K562 (cell line): ENCODE data around the gene MED19. TPM values are rescaled to one million over a fixed set of nuclear protein-coding genes. Genes with fewer than 3 reads are reported as not detected.

Experiments used
- ETV1 ChIP-seq: fragments of 450-650 bp; conservative IDR thresholded peaks from 2 replicates; pipeline ENCODE4 v1.6.1; 2016; ENCODE audit warnings: missing genetic modification characterization, control low read depth, low read depth, missing compliant biosample characterization
- GMEB1 ChIP-seq: fragments of 250-450 bp; sonication (Bioruptor Pico); IDR thresholded peaks from 2 replicates; pipeline ENCODE4 v1.4.0; 2020; ENCODE audit warnings: mild to moderate bottlenecking
- NRF1 ChIP-seq, 2 experiments: fragments of 450-650 bp; IDR thresholded peaks in 1 of 2; conservative IDR thresholded peaks in 1 of 2; 2 replicates each; pipeline ENCODE4 v1.6.1; 2014; ENCODE audit warnings: mild to moderate bottlenecking in 2 of 2
- POU5F1 ChIP-seq: fragments of 150-350 bp; IDR thresholded peaks from 2 replicates; pipeline ENCODE4 v1.6.1; 2014; ENCODE audit warnings: borderline replicate concordance, low read length, low read depth, mild to moderate bottlenecking; ENCODE audit not compliant: partially characterized antibody
- TBL1XR1 ChIP-seq, 2 experiments: IDR thresholded peaks; 2 replicates each; pipeline ENCODE4 v1.6.1; 2012; ENCODE audit warnings: improper control_type of control experiment in 2 of 2, low read length in 2 of 2, mild to moderate bottlenecking in 1 of 2
- TCF3 ChIP-seq: sonication (generic); formaldehyde crosslinking; IDR thresholded peaks from 2 replicates; pipeline ENCODE4 v1.4.0; 2020; ENCODE audit warnings: mild to moderate bottlenecking, missing genetic modification reagents
- ZNF12 ChIP-seq: sonication (generic); formaldehyde crosslinking; IDR thresholded peaks from 2 replicates; pipeline ENCODE4 v1.4.0; 2020; ENCODE audit warnings: mild to moderate bottlenecking, missing genetic modification reagents
- ZNF143 ChIP-seq: sonication (generic); formaldehyde crosslinking; IDR thresholded peaks from 2 replicates; pipeline ENCODE4 v1.9.0; 2022; ENCODE audit warnings: mild to moderate bottlenecking, missing genetic modification reagents
- ZNF282 ChIP-seq: sonication (generic); formaldehyde crosslinking; IDR thresholded peaks from 2 replicates; pipeline ENCODE4 v1.8.1; 2023; ENCODE audit warnings: missing genetic modification reagents
- polyA plus RNA-seq, 8 experiments: library from polyadenylated mRNA; depleted of rRNA in 4 of 8; stranded (reverse) in 5 of 8; unstranded in 3 of 8; fragments of >200 nt; fragmentation: Nextera tagmentation in 2 of 8; fragmentation: Illumina TruSeq in 1 of 8; extraction: Ambion mirVana in 2 of 8; extraction: Trizol in 1 of 8; gene quantifications; 2 replicates each; pipeline versions ENCODE4 v1.2.1 to v1.2.3, GENCODE V29; 2011 to 2014; ENCODE audit warnings: inconsistent platforms in 1 of 8, missing spikeins in 1 of 8
- total RNA-seq, 7 experiments: library from RNA; depleted of rRNA in 6 of 7; stranded (reverse); fragments of >200 nt in 6 of 7; fragmentation: Illumina TruSeq in 2 of 7; extraction: Trizol in 2 of 7; gene quantifications; 2 replicates each; pipeline versions ENCODE4 v1.2.1 to v1.2.3, GENCODE V29; 2011 to 2021; ENCODE audit warnings: low replicate concordance in 1 of 7
- TF ChIP-seq, protein P1 (sequence below): sonication (generic); formaldehyde crosslinking; IDR thresholded peaks from 2 replicates; pipeline ENCODE4 v1.8.0; 2023; ENCODE audit warnings: mild to moderate bottlenecking, missing genetic modification reagents
- TF ChIP-seq, protein P2 (sequence below), 2 experiments: fragments of 250-450 bp in 1 of 2; fragments of 450-650 bp in 1 of 2; sonication (Bioruptor Pico) in 1 of 2; IDR thresholded peaks; 2 replicates each; pipeline versions ENCODE4 v1.6.1 to v1.8.0; 2016 to 2021; ENCODE audit warnings: mild to moderate bottlenecking in 2 of 2, moderate library complexity in 2 of 2, missing compliant biosample characterization in 1 of 2, missing genetic modification characterization in 1 of 2
- TF ChIP-seq, protein P3 (sequence below), 2 experiments: fragments of 450-650 bp; IDR thresholded peaks; 2 replicates each; pipeline ENCODE4 v1.6.1; 2018; ENCODE audit warnings: mild to moderate bottlenecking in 2 of 2, low read depth in 1 of 2; ENCODE audit not compliant: partially characterized antibody in 2 of 2
- TF ChIP-seq, protein P4 (sequence below): fragments of 450-650 bp; formaldehyde crosslinking; IDR thresholded peaks from 2 replicates; pipeline ENCODE4 v1.4.0; 2022; ENCODE audit warnings: missing genetic modification characterization

MED19 gene
- total and polyA plus RNA-seq, 9 of the 15 experiments (the other 6 are each of a cell fraction or from before 2014, with no cell fraction given): 7.3 to 23.5 (median 15.0) TPM

GRCh38 chr11:57657194-57658022 is 54.6 kb downstream of the MED19 start, which contains the start of gene CLP1 (continued):
- TF ChIP-seq, protein P1, sequence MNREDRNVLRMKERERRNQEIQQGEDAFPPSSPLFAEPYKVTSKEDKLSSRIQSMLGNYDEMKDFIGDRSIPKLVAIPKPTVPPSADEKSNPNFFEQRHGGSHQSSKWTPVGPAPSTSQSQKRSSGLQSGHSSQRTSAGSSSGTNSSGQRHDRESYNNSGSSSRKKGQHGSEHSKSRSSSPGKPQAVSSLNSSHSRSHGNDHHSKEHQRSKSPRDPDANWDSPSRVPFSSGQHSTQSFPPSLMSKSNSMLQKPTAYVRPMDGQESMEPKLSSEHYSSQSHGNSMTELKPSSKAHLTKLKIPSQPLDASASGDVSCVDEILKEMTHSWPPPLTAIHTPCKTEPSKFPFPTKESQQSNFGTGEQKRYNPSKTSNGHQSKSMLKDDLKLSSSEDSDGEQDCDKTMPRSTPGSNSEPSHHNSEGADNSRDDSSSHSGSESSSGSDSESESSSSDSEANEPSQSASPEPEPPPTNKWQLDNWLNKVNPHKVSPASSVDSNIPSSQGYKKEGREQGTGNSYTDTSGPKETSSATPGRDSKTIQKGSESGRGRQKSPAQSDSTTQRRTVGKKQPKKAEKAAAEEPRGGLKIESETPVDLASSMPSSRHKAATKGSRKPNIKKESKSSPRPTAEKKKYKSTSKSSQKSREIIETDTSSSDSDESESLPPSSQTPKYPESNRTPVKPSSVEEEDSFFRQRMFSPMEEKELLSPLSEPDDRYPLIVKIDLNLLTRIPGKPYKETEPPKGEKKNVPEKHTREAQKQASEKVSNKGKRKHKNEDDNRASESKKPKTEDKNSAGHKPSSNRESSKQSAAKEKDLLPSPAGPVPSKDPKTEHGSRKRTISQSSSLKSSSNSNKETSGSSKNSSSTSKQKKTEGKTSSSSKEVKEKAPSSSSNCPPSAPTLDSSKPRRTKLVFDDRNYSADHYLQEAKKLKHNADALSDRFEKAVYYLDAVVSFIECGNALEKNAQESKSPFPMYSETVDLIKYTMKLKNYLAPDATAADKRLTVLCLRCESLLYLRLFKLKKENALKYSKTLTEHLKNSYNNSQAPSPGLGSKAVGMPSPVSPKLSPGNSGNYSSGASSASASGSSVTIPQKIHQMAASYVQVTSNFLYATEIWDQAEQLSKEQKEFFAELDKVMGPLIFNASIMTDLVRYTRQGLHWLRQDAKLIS (CRISPR knock-in tag): 0 out of 2 replicates have a peak, but pooled peaks have one; percentile 31
- TF ChIP-seq TCF3 (CRISPR knock-in tag): no peak
- peak; percentile 98 for TF ChIP-seq ZNF143 (CRISPR knock-in tag)
- TF ChIP-seq, protein P2, sequence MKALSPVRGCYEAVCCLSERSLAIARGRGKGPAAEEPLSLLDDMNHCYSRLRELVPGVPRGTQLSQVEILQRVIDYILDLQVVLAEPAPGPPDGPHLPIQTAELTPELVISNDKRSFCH (CRISPR knock-in tag; IDR thresholded peaks at IDR 0.05): no peak
- TF ChIP-seq, protein P2 (tag; IDR thresholded peaks at IDR 0.05): peak; percentile 68
- TF ChIP-seq ZNF282 (CRISPR knock-in tag): no peak
- TF ChIP-seq ETV1 (tag): peak; percentile 60
- no peak for TF ChIP-seq ZNF12 (CRISPR knock-in tag)
- TF ChIP-seq POU5F1: peak; percentile 79
- peak; percentile 93 to 94 for TF ChIP-seq NRF1 (conservative IDR thresholded peaks at IDR 0.05 in 1 of 2, IDR thresholded peaks at IDR 0.05 in 1 of 2)
- TF ChIP-seq, protein P3, sequence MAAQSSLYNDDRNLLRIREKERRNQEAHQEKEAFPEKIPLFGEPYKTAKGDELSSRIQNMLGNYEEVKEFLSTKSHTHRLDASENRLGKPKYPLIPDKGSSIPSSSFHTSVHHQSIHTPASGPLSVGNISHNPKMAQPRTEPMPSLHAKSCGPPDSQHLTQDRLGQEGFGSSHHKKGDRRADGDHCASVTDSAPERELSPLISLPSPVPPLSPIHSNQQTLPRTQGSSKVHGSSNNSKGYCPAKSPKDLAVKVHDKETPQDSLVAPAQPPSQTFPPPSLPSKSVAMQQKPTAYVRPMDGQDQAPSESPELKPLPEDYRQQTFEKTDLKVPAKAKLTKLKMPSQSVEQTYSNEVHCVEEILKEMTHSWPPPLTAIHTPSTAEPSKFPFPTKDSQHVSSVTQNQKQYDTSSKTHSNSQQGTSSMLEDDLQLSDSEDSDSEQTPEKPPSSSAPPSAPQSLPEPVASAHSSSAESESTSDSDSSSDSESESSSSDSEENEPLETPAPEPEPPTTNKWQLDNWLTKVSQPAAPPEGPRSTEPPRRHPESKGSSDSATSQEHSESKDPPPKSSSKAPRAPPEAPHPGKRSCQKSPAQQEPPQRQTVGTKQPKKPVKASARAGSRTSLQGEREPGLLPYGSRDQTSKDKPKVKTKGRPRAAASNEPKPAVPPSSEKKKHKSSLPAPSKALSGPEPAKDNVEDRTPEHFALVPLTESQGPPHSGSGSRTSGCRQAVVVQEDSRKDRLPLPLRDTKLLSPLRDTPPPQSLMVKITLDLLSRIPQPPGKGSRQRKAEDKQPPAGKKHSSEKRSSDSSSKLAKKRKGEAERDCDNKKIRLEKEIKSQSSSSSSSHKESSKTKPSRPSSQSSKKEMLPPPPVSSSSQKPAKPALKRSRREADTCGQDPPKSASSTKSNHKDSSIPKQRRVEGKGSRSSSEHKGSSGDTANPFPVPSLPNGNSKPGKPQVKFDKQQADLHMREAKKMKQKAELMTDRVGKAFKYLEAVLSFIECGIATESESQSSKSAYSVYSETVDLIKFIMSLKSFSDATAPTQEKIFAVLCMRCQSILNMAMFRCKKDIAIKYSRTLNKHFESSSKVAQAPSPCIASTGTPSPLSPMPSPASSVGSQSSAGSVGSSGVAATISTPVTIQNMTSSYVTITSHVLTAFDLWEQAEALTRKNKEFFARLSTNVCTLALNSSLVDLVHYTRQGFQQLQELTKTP (IDR thresholded peaks at IDR 0.05; ENCODE audit: low read depth in 1 of 2, partially characterized antibody in 2 of 2): peak in 1 of 2 experiments; percentile 95
- peak; percentile 75 for TF ChIP-seq GMEB1 (CRISPR knock-in tag)
- TF ChIP-seq, protein P4, sequence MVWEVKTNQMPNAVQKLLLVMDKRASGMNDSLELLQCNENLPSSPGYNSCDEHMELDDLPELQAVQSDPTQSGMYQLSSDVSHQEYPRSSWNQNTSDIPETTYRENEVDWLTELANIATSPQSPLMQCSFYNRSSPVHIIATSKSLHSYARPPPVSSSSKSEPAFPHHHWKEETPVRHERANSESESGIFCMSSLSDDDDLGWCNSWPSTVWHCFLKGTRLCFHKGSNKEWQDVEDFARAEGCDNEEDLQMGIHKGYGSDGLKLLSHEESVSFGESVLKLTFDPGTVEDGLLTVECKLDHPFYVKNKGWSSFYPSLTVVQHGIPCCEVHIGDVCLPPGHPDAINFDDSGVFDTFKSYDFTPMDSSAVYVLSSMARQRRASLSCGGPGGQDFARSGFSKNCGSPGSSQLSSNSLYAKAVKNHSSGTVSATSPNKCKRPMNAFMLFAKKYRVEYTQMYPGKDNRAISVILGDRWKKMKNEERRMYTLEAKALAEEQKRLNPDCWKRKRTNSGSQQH (CRISPR knock-in tag): 0 out of 2 replicates have a peak, but pooled peaks have one; percentile 50
- no peak; a peak in 1 of 4 replicates for TF ChIP-seq TBL1XR1 (IDR thresholded peaks at IDR 0.05; ENCODE audit: low read length in 2 of 2)
